NCI-H1930 (cell line): ENCODE data around the gene APCDD1L.
"Not testable (repeated sequence)": the region's sequence is repeated elsewhere in the genome, so short reads cannot be mapped to it uniquely, and the experiment has no call there.

ENCODE experiments used
- DNase-seq, 2 experiments: peaks; one replicate each; lab custom pipeline; 2025; lab: John Stamatoyannopoulos, UW

APCDD1L gene

GRCh38 chr20:58441723-58442122 is 73.5 kb downstream of the APCDD1L start:
- no peak for DNase-seq

GRCh38 chr20:58440021-58440767 is 75.0 kb downstream of the APCDD1L start:
- DNase-seq = no peak

GRCh38 chr20:58438970-58439808 is 76.0 kb downstream of the APCDD1L start:
- DNase-seq = no peak

- DNase-seq = no peak
These were observed 78.1 kb downstream of the APCDD1L start for GRCh38 chr20:58436868-58437645.

- no peak for DNase-seq
These were observed 80.0 kb downstream of the APCDD1L start for GRCh38 chr20:58435237-58435636.

- DNase-seq = no peak
These were observed 80.9 kb downstream of the APCDD1L start for GRCh38 chr20:58434326-58434725.

- DNase-seq = no peak
These were observed 81.4 kb downstream of the APCDD1L start for GRCh38 chr20:58433759-58434158.

GRCh38 chr20:58433029-58433647 is 82.1 kb downstream of the APCDD1L start:
- no peak for DNase-seq

- DNase-seq = no peak
These were observed 82.8 kb downstream of the APCDD1L start for GRCh38 chr20:58432186-58432954.

- DNase-seq = no peak
These were observed 84.1 kb downstream of the APCDD1L start for GRCh38 chr20:58431134-58431533.

GRCh38 chr20:58429303-58429702 is 85.9 kb downstream of the APCDD1L start:
- DNase-seq = no peak

GRCh38 chr20:58428364-58428763 is 86.8 kb downstream of the APCDD1L start:
- no peak for DNase-seq

- not testable (repeated sequence) for DNase-seq
These were observed 87.6 kb downstream of the APCDD1L start for GRCh38 chr20:58427571-58427970.

- no peak for DNase-seq
These were observed 90.8 kb downstream of the APCDD1L start for GRCh38 chr20:58424218-58424969.

GRCh38 chr20:58421497-58421850 is 93.7 kb downstream of the APCDD1L start:
- DNase-seq = no peak

GRCh38 chr20:58420798-58421496 is 94.3 kb downstream of the APCDD1L start:
- no peak for DNase-seq

GRCh38 chr20:58418949-58419748 is 96.0 kb downstream of the APCDD1L start:
- DNase-seq = no peak

GRCh38 chr20:58417438-58417837 is 97.8 kb downstream of the APCDD1L start:
- no peak for DNase-seq

- DNase-seq = no peak
These were observed 98.4 kb downstream of the APCDD1L start for GRCh38 chr20:58416835-58417234.
